SK-N-SH treated with all-trans-retinoic acid at 6 μM for 48 hours (cell line): Measurements from ENCODE around the gene ADAM8.
"Not testable (repeated sequence)": the region's sequence is repeated elsewhere in the genome, so short reads cannot be mapped to it uniquely, and the experiment has no call there.

ENCODE experiments used
- ATAC-seq: fragments of 200-7000 bp; cut with Tn5 transposase; 3 replicates; pipeline ENCODE4 v1.9.1; 2020; ENCODE audit warnings: mild to moderate bottlenecking, moderate library complexity
- ARNTL ChIP-seq: fragments of 450-650 bp; formaldehyde crosslinking; IDR thresholded peaks from 2 replicates; pipeline ENCODE4 v1.5.0; 2020; ENCODE audit warnings: low read depth, mild to moderate bottlenecking, moderate library complexity, borderline replicate concordance
- BACH2 ChIP-seq: fragments of 250-450 bp; sonication (Bioruptor Pico); IDR thresholded peaks from 2 replicates; pipeline ENCODE4 v1.9.0; 2021; ENCODE audit warnings: mild to moderate bottlenecking, borderline replicate concordance
- CREB5 ChIP-seq: fragments of 250-450 bp; sonication (Bioruptor Pico); IDR thresholded peaks from 2 replicates; pipeline ENCODE4 v1.5.1; 2020; ENCODE audit warnings: low read depth, mild to moderate bottlenecking, moderate library complexity
- CSDC2 ChIP-seq: fragments of 250-450 bp; sonication (Bioruptor Pico); IDR thresholded peaks from 2 replicates; pipeline ENCODE4 v1.5.0; 2020; ENCODE audit warnings: mild to moderate bottlenecking, moderate library complexity
- GLIS3 ChIP-seq: fragments of 250-450 bp; sonication (Bioruptor Pico); IDR thresholded peaks from 2 replicates; pipeline ENCODE4 v1.5.0; 2020; ENCODE audit warnings: mild to moderate bottlenecking, moderate library complexity
- ISL1 ChIP-seq: fragments of 250-450 bp; sonication (Bioruptor Pico); IDR thresholded peaks from 2 replicates; pipeline ENCODE4 v2.1.2; 2022; ENCODE audit warnings: mild to moderate bottlenecking, moderate library complexity
- OSR1 ChIP-seq: fragments of 250-450 bp; sonication (Bioruptor Pico); IDR thresholded peaks from 2 replicates; pipeline ENCODE4 v1.8.0; 2022; ENCODE audit warnings: moderate library complexity, mild to moderate bottlenecking, inconsistent platforms
- POU6F1 ChIP-seq: fragments of 250-450 bp; sonication (Bioruptor Pico); IDR thresholded peaks from 2 replicates; pipeline ENCODE4 v1.8.0; 2021; ENCODE audit warnings: low read depth, mild to moderate bottlenecking, moderate library complexity, borderline replicate concordance
- PPARA ChIP-seq: fragments of 250-450 bp; sonication (Bioruptor Pico); IDR thresholded peaks from 2 replicates; pipeline ENCODE4 v1.5.0; 2020; ENCODE audit warnings: mild to moderate bottlenecking, borderline replicate concordance
- RARB ChIP-seq: fragments of 250-450 bp; sonication (Bioruptor Pico); IDR thresholded peaks from 2 replicates; pipeline ENCODE4 v1.8.0; 2021; ENCODE audit warnings: mild to moderate bottlenecking, moderate library complexity
- TCF4 ChIP-seq: fragments of 250-450 bp; sonication (Bioruptor Pico); IDR thresholded peaks from 2 replicates; pipeline ENCODE4 v1.8.0; 2021; ENCODE audit warnings: mild to moderate bottlenecking, moderate library complexity, borderline replicate concordance
- TOX ChIP-seq: fragments of 250-450 bp; sonication (Bioruptor Pico); IDR thresholded peaks from 2 replicates; pipeline ENCODE4 v1.8.0; 2021; ENCODE audit warnings: mild to moderate bottlenecking, moderate library complexity, borderline replicate concordance
- ZFP3 ChIP-seq: fragments of 250-450 bp; sonication (Bioruptor Pico); IDR thresholded peaks from 2 replicates; pipeline ENCODE4 v1.5.0; 2020; ENCODE audit warnings: mild to moderate bottlenecking, moderate library complexity
- ZFP30 ChIP-seq: fragments of 450-650 bp; formaldehyde crosslinking; IDR thresholded peaks from 2 replicates; pipeline ENCODE4 v1.5.0; 2022; ENCODE audit warnings: mild to moderate bottlenecking, moderate library complexity
- ZNF565 ChIP-seq: fragments of 450-650 bp; formaldehyde crosslinking; conservative IDR thresholded peaks from 2 replicates; pipeline ENCODE4 v1.5.0; 2020; ENCODE audit warnings: low read depth, mild to moderate bottlenecking, moderate library complexity
- ZNF70 ChIP-seq: fragments of 450-650 bp; formaldehyde crosslinking; IDR thresholded peaks from 2 replicates; pipeline ENCODE4 v1.5.0; 2020; ENCODE audit warnings: mild to moderate bottlenecking, moderate library complexity
- TF ChIP-seq, protein P1 (sequence below): fragments of 250-450 bp; sonication (Bioruptor Pico); IDR thresholded peaks from 2 replicates; pipeline ENCODE4 v1.5.1; 2021; ENCODE audit warnings: mild to moderate bottlenecking, moderate library complexity
- TF ChIP-seq, protein P2 (sequence below): fragments of 250-450 bp; sonication (Bioruptor Pico); IDR thresholded peaks from 2 replicates; pipeline ENCODE4 v1.8.0; 2020; ENCODE audit warnings: mild to moderate bottlenecking, moderate library complexity, borderline replicate concordance
- TF ChIP-seq, protein P3 (sequence below): fragments of 250-450 bp; sonication (Bioruptor Pico); IDR thresholded peaks from 2 replicates; pipeline ENCODE4 v1.5.0; 2020; ENCODE audit warnings: mild to moderate bottlenecking, moderate library complexity

Gene ADAM8

GRCh38 chr10:133235932-133236331 is 40.7 kb downstream of the ADAM8 start:
- TF ChIP-seq ISL1 (no peak), CREB5 (CRISPR knock-in tag) (no peak), TOX (no peak), ZFP3 (CRISPR knock-in tag) (no peak), ARNTL (CRISPR knock-in tag) (no peak), OSR1 (CRISPR knock-in tag) (no peak)
- TF ChIP-seq, protein P1, sequence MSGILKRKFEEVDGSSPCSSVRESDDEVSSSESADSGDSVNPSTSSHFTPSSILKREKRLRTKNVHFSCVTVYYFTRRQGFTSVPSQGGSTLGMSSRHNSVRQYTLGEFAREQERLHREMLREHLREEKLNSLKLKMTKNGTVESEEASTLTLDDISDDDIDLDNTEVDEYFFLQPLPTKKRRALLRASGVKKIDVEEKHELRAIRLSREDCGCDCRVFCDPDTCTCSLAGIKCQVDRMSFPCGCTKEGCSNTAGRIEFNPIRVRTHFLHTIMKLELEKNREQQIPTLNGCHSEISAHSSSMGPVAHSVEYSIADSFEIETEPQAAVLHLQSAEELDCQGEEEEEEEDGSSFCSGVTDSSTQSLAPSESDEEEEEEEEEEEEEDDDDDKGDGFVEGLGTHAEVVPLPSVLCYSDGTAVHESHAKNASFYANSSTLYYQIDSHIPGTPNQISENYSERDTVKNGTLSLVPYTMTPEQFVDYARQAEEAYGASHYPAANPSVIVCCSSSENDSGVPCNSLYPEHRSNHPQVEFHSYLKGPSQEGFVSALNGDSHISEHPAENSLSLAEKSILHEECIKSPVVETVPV (CRISPR knock-in tag) = no peak
- TF ChIP-seq, protein P2, sequence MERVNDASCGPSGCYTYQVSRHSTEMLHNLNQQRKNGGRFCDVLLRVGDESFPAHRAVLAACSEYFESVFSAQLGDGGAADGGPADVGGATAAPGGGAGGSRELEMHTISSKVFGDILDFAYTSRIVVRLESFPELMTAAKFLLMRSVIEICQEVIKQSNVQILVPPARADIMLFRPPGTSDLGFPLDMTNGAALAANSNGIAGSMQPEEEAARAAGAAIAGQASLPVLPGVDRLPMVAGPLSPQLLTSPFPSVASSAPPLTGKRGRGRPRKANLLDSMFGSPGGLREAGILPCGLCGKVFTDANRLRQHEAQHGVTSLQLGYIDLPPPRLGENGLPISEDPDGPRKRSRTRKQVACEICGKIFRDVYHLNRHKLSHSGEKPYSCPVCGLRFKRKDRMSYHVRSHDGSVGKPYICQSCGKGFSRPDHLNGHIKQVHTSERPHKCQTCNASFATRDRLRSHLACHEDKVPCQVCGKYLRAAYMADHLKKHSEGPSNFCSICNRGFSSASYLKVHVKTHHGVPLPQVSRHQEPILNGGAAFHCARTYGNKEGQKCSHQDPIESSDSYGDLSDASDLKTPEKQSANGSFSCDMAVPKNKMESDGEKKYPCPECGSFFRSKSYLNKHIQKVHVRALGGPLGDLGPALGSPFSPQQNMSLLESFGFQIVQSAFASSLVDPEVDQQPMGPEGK (CRISPR knock-in tag) = no peak

GRCh38 chr10:133235265-133235855 is 41.3 kb downstream of the ADAM8 start:
- TF ChIP-seq ZFP30 (CRISPR knock-in tag) (no peak), PPARA (CRISPR knock-in tag) (no peak), RARB (no peak), CSDC2 (CRISPR knock-in tag) (no peak), TCF4 (CRISPR knock-in tag) (no peak), ISL1 (no peak), ARNTL (CRISPR knock-in tag) (no peak), POU6F1 (no peak), TOX (no peak), GLIS3 (CRISPR knock-in tag) (no peak), ZNF565 (CRISPR knock-in tag) (no peak), CREB5 (CRISPR knock-in tag) (no peak), ZNF70 (CRISPR knock-in tag) (no peak), BACH2 (CRISPR knock-in tag) (no peak)
- TF ChIP-seq, protein P2 (CRISPR knock-in tag) = no peak
- TF ChIP-seq, protein P3, sequence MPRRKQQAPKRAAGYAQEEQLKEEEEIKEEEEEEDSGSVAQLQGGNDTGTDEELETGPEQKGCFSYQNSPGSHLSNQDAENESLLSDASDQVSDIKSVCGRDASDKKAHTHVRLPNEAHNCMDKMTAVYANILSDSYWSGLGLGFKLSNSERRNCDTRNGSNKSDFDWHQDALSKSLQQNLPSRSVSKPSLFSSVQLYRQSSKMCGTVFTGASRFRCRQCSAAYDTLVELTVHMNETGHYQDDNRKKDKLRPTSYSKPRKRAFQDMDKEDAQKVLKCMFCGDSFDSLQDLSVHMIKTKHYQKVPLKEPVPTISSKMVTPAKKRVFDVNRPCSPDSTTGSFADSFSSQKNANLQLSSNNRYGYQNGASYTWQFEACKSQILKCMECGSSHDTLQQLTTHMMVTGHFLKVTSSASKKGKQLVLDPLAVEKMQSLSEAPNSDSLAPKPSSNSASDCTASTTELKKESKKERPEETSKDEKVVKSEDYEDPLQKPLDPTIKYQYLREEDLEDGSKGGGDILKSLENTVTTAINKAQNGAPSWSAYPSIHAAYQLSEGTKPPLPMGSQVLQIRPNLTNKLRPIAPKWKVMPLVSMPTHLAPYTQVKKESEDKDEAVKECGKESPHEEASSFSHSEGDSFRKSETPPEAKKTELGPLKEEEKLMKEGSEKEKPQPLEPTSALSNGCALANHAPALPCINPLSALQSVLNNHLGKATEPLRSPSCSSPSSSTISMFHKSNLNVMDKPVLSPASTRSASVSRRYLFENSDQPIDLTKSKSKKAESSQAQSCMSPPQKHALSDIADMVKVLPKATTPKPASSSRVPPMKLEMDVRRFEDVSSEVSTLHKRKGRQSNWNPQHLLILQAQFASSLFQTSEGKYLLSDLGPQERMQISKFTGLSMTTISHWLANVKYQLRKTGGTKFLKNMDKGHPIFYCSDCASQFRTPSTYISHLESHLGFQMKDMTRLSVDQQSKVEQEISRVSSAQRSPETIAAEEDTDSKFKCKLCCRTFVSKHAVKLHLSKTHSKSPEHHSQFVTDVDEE (CRISPR knock-in tag) = no peak
- no peak for ATAC-seq

More at GRCh38 chr10:133235932-133236331, 40.7 kb downstream of the ADAM8 start:
- no peak for ATAC-seq

DNA sequence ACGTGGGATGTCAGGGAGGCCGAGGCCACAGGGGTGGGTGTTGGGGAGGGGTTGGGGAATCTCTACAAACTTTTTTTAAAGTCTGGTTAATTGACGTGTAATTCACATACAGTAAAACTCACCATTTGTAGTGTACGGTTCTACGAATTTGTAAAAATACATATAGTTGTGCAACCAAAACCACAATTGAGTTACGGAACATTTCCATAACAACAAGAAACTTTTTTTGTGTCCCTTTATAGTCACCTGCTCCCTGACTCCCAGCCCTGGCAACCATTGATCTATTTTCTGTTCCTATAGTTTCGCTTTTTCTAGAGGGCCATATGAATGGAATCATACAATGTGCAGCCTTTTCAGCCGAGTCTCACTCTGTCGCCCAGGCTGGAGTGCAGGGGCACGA is 41.9 kb downstream of the ADAM8 start:
- not testable (repeated sequence) for ATAC-seq
